HG02973 (cell line): Measurements from ENCODE around the gene HGD.
"Not testable (repeated sequence)": the region's sequence is repeated elsewhere in the genome, so short reads cannot be mapped to it uniquely, and the experiment has no call there.

Experiments used
- ATAC-seq: cut with Tn5 transposase; IDR thresholded peaks from one replicate; pipeline ENCODE4 v1.9.1; 2021; ENCODE audit warnings: moderate library complexity; ENCODE audit not compliant: unreplicated experiment

Gene HGD

DNA sequence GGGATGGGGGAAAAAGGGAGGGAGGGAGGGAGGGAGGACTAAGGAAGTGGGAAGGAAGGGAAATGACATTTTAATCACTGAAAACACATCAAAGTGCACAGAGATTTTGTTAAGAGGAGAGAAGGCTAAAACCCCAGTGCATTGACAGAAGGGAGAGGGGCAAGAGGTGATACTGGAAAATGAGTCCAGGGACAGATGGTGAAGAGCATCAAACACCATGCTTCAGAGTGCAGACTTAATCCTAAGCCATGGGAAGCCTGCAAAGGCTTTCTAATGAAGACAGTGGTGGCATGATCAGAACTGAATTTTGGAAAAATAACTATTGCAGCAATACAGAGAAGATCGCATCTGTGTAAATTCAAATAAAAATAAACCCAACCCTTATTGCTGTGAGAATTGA lies 41.8 kb downstream of the HGD start:
- no peak for ATAC-seq

DNA sequence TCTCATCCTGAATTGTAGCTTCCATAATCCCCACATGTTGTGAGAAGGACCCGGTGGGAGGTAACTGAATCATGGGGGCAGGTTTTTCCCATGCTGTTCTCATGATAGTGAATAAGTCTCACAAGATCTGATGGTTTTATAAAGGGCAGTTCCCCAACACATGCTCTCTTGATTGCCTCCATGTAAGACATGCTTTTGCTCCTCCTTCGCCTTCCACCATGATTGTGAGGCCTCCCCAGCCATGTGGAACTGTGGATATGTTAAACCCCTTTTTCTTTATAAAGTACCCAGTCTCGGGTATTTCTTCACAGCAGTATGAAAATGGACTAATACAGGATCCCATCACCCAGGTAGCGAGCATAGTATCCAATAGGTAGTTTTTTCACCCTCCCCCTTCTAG lies 43.2 kb downstream of the HGD start:
- not testable (repeated sequence) for ATAC-seq

DNA sequence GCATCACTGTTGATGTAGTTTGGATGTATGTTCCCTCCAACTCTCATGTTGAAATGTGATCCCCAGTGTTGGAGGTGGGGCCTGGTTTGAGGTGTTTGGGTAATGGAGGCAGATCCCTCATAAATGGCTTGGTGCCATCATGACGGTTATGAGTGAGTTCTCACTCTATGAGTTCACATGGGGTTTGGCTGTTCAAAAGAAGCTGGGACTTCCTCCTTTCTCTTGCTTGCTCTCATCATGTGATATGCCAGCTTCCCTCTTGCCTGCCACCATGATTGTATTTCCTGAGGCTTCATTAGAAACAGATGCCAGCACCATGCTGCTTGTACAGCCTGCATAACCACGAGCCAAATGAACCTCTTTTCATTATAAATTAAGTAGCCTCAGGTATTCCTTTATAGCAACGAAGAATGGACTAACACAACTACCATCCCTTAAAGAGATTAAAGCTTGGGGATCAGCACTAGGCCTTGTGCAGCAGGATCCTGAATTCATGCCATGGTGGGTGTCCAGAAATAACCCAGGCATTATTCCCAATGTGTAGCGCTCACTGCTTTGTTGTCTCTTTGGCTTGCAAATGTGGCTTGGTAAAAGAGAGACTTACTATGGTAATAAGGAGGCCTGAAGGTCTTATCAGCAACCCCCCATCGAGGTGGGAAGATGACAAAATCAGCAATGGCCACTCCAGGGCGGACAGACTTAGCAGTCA lies 44.0 kb downstream of the HGD start:
- ATAC-seq: no peak

DNA sequence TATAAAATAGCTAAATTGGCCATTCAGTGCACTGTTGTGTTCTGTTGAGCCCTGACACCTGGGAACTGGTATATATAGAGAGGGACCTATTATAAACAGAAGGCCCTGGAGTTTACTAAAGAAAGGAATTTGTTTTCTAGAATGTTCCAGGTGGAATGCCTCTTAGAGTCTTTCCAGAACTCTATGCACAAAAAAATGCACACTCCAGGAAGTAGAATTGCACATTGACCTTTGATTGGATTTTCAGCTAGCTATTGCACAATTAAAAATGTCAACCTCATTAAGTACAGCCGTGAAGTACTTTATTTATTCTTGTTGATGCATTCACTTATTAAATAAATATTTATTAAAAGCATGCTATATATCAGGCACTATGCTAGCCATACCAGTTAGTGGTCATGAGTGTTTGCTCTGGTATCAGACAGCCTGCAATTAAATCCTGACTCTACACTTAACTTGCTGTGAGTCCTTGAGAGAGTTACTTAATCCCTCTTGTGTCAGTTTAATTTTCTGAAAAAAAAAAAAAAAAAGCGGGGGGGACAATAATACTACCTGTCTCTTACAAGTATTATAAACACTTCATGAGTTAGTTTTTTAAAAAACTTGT lies 45.1 kb downstream of the HGD start:
- ATAC-seq: no peak

DNA sequence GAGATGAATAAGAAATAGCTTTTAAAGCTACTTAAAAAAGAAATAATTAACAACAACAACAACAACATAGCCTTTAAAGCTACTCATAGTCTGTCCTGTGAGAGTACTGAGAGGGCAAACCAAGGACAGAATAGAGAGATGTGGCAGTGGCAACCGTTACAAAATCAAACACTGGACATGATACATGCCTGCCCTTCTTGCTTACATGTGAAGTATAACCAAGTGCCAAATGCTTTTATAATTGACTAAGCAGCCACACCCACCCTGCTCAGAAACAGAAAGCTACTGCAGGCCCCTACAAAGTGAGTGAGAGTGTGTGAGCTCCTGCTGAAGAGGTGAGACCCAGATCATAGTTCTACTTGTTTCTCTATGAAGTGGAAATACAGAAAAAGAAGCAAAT lies 47.5 kb downstream of the HGD start:
- no peak for ATAC-seq

DNA sequence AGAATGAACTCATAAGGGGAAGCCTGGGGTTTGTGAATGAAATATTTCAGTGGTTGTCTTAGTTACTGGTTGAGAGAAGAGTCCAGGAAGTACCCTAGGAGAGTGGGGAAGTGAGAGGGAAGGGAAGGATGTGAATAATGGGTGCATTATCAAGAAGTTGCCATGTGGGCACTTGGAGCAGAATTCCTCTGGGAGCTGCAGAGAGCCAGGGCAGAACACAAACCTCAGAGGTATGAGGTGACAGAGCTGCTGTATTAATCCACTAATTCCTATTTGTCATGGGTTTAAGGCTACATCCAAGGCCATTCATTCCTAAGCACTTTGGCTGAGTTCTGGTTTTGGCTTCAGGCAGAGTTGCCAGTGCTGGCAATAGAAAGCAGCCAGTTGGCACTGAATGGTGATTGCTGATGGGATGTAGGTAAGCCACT lies 56.9 kb downstream of the HGD start:
- no peak for ATAC-seq

DNA sequence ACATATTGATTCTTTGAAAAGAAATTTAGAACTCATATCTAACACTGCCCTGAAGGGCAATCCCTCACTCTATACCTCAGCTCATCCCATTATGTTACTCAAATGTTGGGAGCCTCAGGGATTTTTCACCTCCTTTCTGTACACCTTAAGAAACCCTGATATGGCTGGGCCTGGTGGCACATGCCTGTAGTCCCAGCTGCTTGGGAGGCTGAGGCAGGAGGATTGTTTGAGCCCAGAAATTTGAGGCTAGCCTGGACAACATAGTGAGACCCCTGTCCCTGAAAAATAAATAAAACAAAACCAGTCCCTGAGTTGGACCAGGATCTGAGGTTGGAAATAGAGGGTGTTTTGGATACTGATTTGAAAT lies 58.3 kb downstream of the HGD start:
- ATAC-seq: no peak

DNA sequence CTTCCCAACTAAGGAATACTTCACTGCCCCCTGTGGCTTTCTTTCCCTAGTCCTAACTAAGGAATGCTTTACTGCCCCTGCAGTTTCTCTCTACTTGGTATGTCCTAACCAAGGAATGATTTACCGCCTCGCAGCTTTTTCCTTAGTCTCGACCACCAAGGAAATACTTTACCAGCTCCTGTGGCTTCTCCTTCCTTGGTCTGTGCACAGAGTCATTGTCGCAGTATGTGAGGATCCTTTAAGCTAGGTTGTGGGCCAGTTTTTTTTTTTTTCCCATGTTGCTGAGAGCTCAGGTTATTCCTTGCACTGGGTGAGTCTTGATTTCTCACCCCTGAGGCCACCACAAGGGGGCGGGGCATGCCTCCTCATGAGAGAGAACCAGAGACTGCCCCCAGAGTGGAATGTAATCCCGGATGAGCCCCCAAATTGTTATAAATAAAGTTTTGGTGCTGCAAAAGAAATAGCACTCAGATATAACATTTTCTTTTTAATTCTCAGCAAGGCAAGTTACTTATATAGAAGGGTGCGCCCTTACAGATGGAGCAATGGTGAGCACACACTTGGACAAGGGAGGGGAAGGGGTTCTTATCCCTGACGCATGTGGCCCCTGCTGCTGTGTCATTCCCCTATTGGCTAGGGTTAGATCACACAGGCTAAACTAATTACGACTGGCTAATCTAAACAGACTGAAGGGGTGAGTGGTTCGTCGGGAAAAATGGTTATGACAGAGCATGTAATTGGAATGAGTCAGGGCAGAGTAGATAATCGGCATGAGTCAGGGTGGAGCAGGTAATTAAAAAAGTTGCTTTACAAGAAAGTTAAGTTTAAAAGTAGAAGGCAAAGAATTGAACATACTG lies 58.9 kb downstream of the HGD start:
- no peak for ATAC-seq

DNA sequence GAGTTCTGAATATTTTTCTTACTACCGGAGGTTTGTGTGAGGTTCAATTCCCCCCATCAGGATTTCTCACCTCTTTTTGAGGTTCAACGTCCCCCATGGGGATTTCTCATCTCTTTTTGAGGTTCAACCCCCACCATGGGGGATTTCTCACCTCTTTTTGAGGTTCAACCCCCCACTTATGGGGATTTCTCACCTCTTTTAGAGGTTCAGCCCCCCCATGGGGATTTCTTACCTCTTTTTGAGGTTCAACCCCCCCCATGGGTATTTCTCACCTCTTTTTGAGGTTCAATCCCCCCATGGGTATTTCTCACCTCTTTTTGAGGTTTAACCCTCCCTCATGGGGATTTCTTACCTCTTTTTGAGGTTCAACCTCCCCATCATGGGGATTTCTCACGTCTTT lies 59.6 kb downstream of the HGD start:
- ATAC-seq: no peak

DNA sequence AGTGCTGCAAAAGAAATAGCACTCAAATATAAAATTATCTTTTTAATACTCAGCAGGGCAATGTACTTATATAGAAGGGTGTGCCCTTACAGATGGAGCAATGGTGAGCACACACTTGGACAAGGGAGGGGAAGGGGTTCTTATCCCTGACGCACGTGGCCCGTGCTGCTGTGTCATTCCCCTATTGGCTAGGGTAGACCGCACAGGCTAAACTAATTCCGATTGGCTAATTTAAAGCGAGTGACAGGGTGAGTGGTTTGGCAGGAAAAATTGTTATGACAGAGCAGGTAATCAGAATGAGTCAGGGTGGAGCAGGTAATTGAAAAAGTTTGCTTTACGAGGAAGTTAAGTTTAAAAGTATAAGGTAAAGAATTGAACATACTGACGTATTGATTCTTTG lies 65.3 kb downstream of the HGD start:
- ATAC-seq: not testable (repeated sequence)

DNA sequence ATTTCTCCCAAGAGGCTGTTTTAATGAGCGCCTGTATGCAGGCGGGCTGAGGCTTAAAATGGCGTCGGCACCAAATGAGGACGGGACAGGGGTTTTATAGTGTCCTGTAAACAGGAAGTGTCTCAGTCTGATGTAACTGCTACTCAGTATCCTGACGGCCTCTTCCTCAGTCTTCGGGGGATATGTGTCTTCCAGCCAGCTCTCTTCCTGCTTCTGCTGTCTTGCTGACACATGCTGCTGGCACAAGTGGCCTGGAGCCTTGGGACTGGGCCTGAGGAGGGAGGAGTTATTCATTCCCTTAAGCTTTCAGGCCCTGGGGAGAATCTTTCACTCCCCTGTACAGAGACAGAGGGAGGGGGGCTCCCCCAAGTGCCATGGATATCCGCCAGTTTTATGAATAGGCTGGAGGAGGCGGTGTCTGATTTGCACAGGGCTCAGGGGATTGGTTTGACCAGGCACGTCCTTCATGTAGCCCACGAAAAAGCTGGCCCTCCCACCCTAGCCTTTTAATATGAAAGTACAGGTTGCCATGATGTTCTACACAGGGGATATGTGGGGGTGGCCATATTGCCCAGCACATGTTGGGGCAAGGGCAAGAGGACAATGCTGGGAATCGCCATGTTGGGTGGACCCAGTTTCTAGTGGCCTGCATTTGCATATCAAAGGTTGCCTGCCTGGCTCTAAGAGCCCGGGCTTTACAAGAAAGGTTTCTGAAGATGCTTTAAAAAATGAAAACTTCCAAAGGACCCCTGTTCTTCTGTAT lies 66.0 kb downstream of the HGD start:
- ATAC-seq: no peak

DNA sequence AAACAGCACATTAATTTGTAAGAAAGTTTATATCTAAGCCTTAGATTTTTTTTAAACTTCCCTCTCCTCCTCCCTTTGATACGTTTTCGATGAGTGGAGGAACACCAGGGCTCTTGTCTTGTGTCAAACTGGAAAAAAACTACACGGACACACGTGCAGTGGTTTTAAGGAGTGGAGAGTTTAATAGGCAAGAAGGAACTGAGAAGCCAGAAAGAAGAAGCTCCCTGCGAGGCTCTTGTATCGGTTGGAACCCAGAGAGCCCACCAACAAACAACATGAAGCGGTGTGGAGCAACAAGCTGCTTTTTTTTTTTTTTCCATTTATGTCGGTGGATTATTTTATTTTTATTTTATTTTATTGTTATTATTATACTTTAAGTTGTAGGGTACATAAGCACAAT lies 67.3 kb downstream of the HGD start:
- no peak for ATAC-seq

DNA sequence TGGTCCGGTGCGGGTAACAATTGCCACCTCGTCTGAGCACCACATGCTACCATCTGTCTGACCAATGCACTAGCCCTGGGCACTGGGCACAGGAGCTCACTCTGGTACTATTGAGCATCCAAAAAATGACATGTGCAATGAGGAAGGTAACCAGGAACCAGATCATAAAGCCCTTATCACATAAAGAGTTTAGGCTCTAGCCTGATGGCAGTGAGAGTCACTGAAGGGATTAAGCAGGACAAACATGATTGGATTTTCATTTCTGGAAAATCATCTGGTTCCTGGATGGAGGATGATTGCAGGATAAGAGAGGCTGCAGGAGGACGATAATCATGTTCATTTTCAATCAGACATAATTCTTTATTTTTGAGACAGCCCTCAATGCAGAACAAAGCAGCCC lies 73.5 kb downstream of the HGD start:
- ATAC-seq: no peak

DNA sequence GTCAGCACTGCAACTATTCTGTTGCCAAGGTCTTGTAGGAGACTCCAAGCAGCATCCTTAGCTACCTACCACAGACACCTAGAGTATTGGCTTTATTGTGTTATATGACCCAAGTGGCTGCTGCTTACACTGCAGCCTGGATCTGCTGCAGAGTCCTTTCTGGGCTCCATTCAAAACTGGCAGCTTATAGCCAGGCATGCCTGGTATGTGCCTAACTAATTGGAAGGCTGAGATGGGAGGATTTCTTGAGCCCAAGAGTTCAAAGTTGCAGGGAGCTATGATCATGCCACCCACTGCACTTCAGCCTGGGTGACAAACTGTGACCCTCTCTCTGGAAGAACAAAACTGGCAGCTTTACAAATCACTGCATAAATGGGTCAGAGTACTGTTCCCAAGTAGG lies 77.3 kb downstream of the HGD start:
- no peak for ATAC-seq

DNA sequence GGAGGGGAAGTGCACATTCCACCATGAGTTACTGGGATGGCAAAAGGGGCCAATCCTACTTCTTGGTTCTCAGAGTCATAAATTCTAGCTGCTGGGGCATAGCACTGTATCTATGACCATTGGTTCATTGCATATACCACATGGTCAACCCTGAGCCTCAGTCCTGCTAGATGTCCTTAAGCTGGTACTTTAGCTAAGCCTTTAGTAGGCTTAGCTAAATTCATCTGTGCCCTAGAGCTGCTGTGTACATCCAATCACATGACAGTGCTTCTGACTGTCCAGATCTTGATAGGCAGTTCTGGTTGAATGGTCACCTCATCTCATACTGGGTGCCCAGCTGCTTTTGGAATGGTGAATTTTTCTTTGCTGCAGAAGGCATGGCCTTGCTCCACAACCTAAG lies 77.7 kb downstream of the HGD start:
- no peak for ATAC-seq

DNA sequence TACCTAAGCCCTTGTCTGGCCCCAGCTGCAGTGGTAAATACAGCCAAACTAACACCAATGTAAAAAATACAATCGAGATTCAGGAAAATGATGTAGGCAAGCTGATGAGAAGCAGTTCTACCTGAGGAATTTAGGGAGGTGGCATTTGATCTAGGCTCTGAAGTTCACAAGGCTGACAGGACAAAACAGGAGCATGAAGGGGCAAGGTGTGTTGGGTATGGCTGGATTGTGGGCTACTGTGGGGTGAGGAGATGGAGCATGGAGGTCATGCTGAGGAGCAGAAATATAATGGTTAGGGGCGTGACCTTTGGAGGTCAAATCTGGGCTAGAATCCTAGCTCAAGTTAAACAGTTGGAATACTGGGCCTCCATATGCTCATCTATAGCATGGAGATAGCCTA lies 79.4 kb downstream of the HGD start:
- ATAC-seq: no peak

DNA sequence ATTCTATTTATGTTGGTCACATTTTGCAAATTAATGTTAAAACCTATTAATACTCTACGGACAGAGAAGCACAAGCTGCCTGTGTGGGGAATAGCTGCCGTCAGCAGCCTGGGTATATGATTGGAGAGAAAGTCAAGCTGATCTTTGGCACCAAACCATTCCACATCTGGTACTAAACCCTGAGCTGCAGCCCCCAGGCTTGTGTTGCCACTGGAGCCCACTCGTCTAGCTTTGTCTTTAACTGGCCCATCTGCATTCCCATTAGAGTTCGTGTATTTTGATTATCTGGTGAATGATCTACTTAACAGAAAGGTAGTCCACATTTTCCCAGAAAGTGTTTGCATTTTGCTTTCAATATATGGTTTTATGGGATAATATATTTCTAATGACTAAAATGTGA lies 80.5 kb downstream of the HGD start:
- ATAC-seq: no peak

DNA sequence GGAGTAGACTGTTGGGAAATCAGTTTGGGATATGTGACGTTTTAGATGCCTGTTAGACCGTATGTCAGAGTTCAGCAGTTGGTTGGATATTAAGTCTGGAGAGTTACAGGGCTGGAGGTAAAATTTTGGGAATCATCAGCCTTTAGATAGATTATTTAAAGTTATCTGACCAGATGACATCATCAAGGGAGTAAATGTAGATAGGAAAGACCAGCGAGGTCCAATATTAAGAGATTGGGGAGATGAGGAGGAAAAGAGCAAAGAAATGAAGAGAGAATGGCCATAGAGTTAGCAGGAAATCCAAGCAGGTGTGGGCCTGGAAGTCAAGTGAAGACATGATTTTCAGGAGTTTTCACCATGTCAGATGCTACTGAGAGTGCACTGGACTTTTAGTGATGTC lies 82.8 kb downstream of the HGD start:
- no peak for ATAC-seq

DNA sequence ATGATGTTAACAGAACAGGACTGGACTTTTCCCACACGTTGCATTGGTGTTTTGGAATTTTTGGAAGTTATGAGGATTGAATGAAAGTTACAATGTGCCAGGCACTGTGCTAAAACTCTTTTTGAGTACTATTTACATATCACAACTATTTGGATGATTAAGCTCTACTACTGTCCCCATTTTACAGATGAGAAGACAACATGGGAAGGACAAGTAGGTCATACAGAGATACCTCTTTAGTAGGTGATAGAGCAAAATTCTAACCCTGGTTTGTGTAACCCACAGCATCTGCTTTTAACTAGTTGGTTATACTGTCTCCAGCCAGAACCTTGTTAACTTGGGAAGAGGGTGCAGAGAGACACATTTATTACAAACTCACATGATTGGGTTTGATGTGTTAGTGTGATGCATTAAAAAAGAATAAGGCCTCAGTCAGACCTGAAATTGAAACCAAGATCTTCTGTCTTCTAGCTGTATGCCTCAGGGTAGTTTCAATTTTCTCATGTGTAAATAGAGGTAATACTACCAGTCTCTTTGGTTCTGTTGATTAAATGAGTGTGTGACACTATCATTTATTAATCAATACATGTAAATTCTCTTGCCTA lies 84.5 kb downstream of the HGD start:
- ATAC-seq: peak; percentile 45

DNA sequence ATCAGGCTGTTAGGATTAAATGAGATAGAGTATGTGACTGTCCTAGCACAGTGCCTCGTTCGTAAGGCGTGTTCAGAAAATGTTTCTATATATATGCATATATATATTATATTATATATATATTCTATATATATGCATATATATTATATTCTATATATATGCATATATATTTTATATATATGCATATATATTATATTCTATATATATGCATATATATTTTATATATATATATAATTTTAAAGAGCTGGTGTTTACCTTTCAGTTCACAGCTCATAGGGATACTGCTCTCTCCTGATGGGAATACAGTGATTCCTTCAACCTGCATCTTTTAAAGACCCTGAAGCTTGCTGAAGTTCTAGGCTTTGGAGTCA lies 85.2 kb downstream of the HGD start:
- ATAC-seq: no peak
